Type B pancreatic cell (in vitro differentiated cells): ENCODE data around the gene AGR3. TPM values are rescaled to one million over a fixed set of nuclear protein-coding genes. Genes with fewer than 3 reads are reported as not detected.

Experiments used
- DNase-seq: peaks from one replicate; pipeline ENCODE4 v3.0.0; 2021; ENCODE audit warnings: mixed read lengths; ENCODE audit not compliant: unreplicated experiment; ENCODE audit errors: extremely low spot score
- H3K27ac Mint-ChIP-seq: 2 replicates; pipeline ENCODE4 v1.8.0; 2021; ENCODE audit warnings: mild to moderate bottlenecking, mixed read lengths
- H3K27me3 Mint-ChIP-seq: 2 replicates; pipeline ENCODE4 v1.8.0; 2021; ENCODE audit warnings: mixed read lengths
- H3K36me3 Mint-ChIP-seq: 2 replicates; pipeline ENCODE4 v1.8.0; 2021; ENCODE audit warnings: mixed read lengths
- H3K4me1 Mint-ChIP-seq: one replicate; pipeline ENCODE4 v1.8.0; 2021; ENCODE audit warnings: mixed read lengths; ENCODE audit not compliant: unreplicated experiment
- H3K4me3 Mint-ChIP-seq: 2 replicates; pipeline ENCODE4 v1.8.0; 2021; ENCODE audit warnings: mild to moderate bottlenecking, mixed read lengths
- H3K9me3 Mint-ChIP-seq: 2 replicates; pipeline ENCODE4 v1.8.0; 2021; ENCODE audit warnings: mixed read lengths
- total RNA-seq: library from RNA; stranded (reverse); gene quantifications from 2 replicates; pipeline ENCODE4 v1.2.1, GENCODE V29; 2021; ENCODE audit warnings: low replicate concordance
- TF ChIP-seq, protein P1 (sequence below): fragments of 200-600 bp; sonication (generic); conservative IDR thresholded peaks from 2 replicates; pipeline ENCODE4 v1.5.0; 2021; ENCODE audit warnings: antibody characterized with exemption, mild to moderate bottlenecking

The AGR3 gene
- total RNA-seq, 1 donor from 2014 or later = 5.2 TPM

DNA sequence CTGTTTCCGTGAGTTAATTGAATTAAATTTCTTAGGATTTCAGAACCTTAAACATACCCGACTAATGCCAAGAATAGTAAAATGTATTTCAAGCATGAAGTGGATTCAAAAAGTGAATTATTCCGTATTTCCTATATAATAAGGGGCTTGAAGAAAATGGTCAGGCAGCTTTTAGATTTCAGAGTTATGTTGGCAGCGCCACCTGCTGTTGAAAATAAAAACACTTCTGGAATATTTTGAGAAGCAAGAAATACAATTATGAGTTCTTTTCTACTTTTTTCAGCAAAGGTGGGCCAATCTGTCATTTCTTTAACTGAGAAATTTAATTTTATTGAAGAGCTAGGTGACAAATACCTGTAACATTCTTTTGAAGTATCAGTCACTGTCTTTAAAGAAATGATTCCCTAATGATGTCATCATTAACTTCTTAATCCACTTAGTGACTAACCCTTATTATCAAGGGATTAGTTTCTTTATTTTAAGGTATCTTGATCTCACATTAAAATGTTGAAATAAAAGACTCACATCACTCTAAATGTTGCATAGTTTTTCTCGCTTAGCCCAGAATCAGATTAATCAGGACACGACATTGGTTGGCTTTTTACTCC, 36.6 kb upstream of the AGR3 start:
- no peak for DNase-seq
- no peaks in the 10 kb centered on the region for H3K36me3 Mint-ChIP-seq
- TF ChIP-seq, protein P1, sequence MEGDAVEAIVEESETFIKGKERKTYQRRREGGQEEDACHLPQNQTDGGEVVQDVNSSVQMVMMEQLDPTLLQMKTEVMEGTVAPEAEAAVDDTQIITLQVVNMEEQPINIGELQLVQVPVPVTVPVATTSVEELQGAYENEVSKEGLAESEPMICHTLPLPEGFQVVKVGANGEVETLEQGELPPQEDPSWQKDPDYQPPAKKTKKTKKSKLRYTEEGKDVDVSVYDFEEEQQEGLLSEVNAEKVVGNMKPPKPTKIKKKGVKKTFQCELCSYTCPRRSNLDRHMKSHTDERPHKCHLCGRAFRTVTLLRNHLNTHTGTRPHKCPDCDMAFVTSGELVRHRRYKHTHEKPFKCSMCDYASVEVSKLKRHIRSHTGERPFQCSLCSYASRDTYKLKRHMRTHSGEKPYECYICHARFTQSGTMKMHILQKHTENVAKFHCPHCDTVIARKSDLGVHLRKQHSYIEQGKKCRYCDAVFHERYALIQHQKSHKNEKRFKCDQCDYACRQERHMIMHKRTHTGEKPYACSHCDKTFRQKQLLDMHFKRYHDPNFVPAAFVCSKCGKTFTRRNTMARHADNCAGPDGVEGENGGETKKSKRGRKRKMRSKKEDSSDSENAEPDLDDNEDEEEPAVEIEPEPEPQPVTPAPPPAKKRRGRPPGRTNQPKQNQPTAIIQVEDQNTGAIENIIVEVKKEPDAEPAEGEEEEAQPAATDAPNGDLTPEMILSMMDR = peak; percentile 90
- peaks cover 31% of the 10 kb centered on the region for H3K4me1 Mint-ChIP-seq
- H3K27me3 Mint-ChIP-seq = no peaks in the 10 kb centered on the region
- no peak overlapping the region for H3K27ac Mint-ChIP-seq
- H3K9me3 Mint-ChIP-seq = peaks cover 11% of the 10 kb centered on the region
- no peak overlapping the region for H3K4me3 Mint-ChIP-seq

DNA sequence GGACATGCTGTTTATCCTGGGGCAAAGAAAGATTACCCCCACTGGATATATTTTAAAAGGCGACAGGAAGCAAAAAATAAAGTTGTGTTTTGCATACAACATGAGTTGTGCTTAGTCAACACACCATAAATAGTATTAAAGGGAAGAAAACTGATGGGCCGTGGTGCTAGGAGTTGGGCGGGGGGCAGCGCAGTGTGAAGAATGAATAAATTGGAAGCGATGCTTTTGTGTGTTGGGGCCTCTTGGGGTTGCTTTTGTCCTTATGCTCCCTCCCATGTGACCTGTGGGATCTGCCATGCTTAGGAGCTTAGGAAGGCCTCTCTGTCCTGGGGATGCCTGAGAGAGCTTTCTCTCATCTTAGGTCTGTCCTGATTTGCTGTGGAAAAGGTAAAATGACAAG, 35.0 kb upstream of the AGR3 start:
- H3K4me3 Mint-ChIP-seq = peak overlapping the region; percentile 12
- peaks cover 28% of the 10 kb centered on the region for H3K4me1 Mint-ChIP-seq
- no peaks in the 10 kb centered on the region for H3K27me3 Mint-ChIP-seq
- TF ChIP-seq, protein P1 = no peak
- no peak overlapping the region for H3K27ac Mint-ChIP-seq
- H3K36me3 Mint-ChIP-seq = no peaks in the 10 kb centered on the region
- DNase-seq = no peak
- peaks cover 16% of the 10 kb centered on the region for H3K9me3 Mint-ChIP-seq

DNA sequence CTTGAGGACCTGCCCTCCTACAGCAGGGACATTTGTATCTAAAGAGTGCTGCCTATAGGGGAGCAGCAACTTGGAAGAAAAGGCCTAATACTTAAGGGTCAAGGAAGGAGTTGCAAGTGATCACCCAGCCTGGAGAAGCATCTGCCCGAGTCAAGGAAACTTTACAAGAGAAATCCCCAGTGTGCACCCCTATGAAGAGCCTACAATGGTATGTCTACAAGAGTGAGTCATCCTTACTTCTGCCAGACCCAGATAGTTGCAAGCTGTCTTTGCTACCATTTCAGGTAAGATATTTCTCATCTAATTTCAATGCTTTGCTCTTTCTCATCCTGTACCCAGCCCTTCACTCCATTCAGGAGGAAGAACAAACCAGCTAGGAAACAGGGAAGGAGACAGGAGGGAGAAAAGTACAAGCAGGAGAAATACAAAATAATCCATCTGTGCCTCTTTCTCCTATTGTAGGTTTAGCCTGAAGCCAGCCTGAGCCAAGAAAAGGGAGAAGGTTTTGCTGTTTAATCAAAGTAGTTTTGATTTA, 34.4 kb upstream of the AGR3 start:
- TF ChIP-seq, protein P1 = no peak
- Mint-ChIP-seq H3K4me1 (peaks cover 22% of the 10 kb centered on the region), H3K27ac (peak overlapping the region; percentile 48), H3K27me3 (no peaks in the 10 kb centered on the region), H3K36me3 (no peaks in the 10 kb centered on the region), H3K4me3 (peak overlapping the region; percentile 2), H3K9me3 (peaks cover 19% of the 10 kb centered on the region)
- no peak for DNase-seq

DNA sequence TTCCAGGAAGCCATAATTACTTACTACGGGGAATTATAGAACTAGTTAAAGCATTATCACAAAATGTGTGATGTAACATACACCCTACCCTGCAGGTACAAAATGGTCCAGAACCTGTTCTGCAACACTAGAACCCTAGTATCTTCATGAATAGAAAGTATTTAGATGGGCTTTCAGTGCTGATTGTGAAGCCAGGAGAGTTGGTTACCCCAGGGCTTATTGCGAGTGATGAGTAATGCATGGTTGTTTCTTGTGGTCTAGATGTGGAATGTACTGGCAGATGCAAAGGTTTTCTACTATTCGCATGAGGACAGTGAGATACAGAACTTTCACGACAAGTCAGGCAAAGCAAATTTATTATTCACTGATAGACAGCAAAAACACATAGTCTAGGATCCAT, 33.6 kb upstream of the AGR3 start:
- peaks cover 21% of the 10 kb centered on the region for H3K4me1 Mint-ChIP-seq
- H3K4me3 Mint-ChIP-seq = no peak overlapping the region
- TF ChIP-seq, protein P1 = no peak
- no peaks in the 10 kb centered on the region for H3K27me3 Mint-ChIP-seq
- peaks cover 19% of the 10 kb centered on the region for H3K9me3 Mint-ChIP-seq
- no peak for DNase-seq
- no peaks in the 10 kb centered on the region for H3K36me3 Mint-ChIP-seq
- peak overlapping the region; percentile 48 for H3K27ac Mint-ChIP-seq

DNA sequence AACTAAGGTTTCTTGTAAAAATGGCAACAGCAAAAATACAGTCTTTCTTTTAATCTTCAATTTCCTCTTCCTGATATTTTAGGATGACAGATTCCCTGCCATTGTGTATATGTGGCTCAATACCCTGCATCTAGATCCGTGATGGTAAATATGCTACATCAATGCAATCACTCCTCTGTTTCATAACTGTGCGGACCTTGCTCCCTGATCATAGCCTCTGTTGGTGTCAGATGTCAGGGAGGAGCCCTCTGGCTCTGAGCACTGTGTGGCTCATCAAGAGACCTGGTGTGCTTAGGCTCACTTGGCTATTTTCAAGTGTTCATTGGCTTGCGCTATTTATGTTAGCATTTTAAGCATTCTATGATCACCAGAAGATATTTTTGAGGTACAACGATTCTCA, 33.0 kb upstream of the AGR3 start:
- Mint-ChIP-seq H3K27me3 (no peaks in the 10 kb centered on the region), H3K9me3 (peaks cover 19% of the 10 kb centered on the region), H3K36me3 (no peaks in the 10 kb centered on the region), H3K27ac (no peak overlapping the region), H3K4me3 (no peak overlapping the region), H3K4me1 (peaks cover 21% of the 10 kb centered on the region)
- no peak for DNase-seq
- TF ChIP-seq, protein P1 = no peak
